ENCODE measurements around the gene IL18BP.

The IL18BP gene

DNA sequence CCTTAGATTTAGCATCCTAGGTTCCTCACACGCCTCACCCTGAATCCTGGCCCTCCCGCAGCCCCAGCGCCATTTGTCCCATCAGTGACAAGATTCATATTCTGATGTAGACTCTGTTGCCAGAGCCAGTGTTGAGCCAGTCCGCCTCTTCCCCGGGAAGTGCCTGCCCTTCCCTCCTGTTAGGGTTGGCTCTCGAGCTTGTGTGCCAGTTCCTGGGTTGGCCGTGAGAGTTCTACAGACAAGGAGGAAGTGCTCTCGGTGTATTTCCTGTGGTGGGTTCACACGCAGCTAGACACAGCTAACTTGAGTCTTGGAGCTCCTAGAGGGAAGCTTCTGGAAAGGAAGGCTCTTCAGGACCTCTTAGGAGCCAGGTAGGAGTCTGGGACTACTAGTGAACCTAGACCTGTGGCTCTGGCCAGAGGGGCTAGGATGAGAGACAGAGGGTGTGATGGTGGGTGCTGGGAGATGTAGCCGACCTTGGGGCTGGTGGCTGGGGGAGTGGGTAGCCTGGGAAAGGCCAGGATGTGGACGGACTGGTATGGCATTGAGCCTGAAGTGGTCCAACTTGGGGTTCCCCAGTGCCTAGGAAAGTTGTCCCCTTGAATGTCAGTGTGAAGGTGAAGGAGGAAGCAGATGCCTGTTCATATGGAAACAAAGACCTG lies at the start of gene IL18BP:
IL18BP (plus strand) TSS at position 261 of the 662 bp plus-strand sequence. CDS start 1,076 bp downstream, outside the sequence.
- peak; percentile 43 for DNase-seq

GRCh38 chr11:71949034-71949433 lies 49.7 kb upstream of the IL18BP start:
- no peak for DNase-seq

GRCh38 chr11:71951741-71952310 lies 46.9 kb upstream of the IL18BP start:
- no peak for DNase-seq

DNA sequence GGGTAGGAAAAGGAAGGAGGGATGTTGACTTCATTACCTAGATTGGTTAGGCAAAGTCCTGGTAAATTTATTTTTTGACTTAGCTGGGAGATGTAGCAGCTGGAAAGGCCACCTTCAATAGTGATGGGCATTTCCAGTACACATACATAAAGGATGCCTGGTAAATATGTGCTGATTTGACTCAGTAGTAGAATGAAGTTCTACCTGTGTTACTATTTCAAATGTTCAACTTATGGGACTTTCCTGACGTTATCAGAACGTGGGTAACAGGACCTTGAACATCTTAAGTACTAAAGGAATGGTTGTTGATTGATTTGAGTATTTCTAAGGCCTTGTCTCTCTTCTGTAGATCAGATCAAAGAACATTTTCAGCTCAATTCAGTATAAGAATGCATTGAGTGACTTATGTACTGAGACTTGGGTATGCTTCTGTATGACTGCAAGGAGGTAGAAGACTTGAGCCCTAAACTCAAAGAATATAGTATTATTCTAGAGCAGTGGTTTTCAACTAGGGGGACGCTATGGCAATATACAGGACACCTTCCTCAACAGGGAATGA lies 42.7 kb upstream of the IL18BP start:
- no peak for DNase-seq

DNA sequence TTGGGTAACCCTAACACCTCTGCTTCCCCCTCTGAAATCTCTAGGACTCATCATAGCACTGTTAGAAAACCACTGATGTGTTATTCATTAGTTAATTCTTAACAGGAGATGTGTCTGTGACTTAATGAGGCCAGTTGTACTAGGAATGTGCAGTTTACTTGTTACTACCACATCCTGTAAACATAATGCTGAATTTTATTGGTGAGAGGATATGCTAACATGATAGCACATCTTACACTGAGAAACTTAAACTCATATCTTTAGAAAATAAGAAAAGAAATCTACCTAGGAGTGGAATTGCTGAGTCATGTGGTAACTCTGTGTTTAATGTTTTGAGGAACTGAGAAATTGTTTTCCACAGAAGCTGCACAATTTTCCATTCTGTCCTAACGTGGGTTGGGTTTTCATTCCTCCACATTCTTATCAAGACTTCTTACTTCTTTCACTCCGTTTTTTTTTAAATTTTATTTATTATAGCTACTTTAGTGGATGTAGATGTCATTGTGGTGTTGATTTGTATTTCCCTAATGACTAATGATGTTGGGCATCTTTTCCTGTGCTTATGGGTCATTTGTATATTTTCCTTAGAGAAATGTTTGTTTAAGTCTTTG lies 36.2 kb upstream of the IL18BP start:
- DNase-seq, result no peak

- no peak for DNase-seq
Observed at GRCh38 chr11:71963468-71963867, 35.2 kb upstream of the IL18BP start.

GRCh38 chr11:71964641-71965040 lies 34.1 kb upstream of the IL18BP start:
- DNase-seq, result no peak

DNA sequence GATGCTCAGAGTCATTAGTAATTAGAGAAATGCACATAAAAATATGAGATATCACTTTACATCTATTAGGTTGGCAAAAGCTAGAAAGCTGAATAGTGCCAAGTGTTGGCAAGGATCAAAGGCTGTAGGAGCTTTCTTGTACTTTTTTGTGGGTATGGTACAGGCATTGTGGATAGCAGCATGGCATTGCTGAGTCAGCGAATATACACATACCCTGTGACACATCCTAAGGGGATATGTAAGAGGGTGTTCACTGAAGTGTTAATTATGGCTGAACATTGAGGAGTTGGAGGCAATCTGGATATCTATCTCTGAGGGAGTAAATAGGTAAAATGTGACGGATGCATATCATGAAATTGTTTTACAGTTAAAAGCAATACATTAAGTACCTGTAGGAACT lies 27.0 kb upstream of the IL18BP start:
- no peak for DNase-seq

DNA sequence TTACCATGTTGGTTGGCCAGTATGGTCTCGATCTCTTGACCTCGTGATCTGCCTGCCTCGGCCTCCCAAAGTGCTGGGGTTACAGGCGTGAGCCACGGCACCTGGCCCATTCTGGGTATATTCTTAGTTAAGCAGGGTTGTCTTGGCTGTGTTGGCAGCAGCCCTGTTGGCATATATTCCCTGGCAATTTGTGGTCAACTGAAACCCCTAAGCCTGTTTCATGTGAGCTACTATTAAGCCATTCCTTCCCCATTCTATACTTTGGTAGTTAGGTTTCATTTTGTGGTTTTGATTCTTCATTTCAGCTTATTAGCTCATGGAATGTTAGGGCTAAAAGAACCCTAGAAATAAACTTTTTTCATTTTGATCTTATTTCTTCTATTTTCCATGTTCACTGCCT lies 22.2 kb upstream of the IL18BP start:
- DNase-seq, result no peak

- no peak for DNase-seq
Observed at GRCh38 chr11:71977090-71977489, 21.6 kb upstream of the IL18BP start.

DNA sequence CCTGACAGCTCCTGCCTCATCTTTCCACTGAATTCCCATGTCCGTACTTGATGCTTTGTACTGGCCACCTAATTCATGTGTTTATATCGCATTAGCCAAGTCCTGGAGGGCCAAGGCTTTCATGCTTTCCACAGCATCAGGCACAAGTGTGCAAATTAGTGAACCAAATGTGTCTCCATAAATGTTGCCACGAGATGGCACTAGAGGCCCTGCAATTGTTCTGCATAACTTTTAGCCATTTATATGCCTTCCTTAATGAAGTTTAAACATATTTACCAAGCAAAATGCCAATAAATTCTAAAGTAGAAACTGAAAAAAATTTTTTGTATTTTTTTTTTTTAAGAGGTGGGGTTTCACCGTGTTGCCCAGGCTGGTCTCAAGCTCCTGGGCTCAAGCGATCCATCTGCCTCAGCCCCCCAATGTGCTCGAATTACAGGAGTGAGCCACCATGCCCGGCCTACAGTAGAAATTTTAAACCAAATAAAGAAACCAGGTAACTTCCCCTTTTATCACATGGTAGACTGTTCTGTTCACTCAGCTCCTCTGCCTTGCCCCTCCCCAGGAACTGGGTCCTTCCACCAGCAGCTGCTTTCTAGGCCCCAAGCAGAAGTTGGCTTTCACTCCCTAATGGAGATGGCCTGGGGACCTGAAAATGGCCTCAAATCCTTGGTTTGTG lies 20.8 kb upstream of the IL18BP start:
- no peak for DNase-seq

- DNase-seq, result no peak
Observed at GRCh38 chr11:71979094-71979493, 19.6 kb upstream of the IL18BP start.

GRCh38 chr11:71979602-71980001 lies 19.1 kb upstream of the IL18BP start:
- DNase-seq, result no peak

- no peak for DNase-seq
Observed at GRCh38 chr11:71986131-71986530, 12.6 kb upstream of the IL18BP start.

DNA sequence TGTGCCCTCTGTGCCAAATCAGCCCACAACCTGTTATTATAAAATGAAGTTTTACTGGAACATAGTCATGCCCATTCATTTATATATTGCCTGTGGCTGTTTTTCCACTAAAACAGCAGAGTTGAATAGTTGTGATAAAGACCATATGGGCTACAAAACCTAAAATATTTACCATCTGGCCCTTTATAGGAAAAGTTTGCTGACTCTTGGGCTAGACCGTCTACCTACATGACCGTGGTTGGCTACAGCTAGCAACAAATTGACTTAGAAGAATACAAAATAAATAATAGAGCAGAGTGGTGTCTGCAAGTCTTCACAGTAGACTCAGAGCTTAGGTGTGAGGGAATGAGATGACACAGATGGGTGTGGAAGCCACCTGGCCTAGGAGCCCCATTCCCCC lies 11.2 kb upstream of the IL18BP start:
- no peak for DNase-seq

- DNase-seq, result no peak
Observed at GRCh38 chr11:71988050-71988449, 10.7 kb upstream of the IL18BP start.

DNA sequence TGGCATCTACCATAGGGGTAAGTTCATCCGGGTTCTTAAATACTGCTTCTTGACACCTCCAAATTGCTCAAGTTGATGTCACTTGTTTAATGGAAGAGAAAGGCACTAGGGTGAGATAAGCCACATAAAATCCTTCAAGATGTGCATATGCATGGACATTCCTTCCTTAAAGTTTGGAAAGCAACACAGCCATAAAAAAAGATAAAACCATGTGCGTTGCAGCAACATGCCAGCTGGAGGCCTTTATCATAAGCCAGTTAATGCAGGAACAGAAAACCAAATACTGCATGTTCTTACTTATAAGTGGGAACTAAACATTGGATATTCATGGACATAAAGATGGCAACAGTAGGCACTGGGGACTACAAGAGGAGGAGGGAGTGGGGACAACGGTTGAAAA lies 8.0 kb upstream of the IL18BP start:
- DNase-seq, result peak; percentile 13

- DNase-seq, result no peak
Observed at GRCh38 chr11:71991494-71991893, 7.2 kb upstream of the IL18BP start.

- DNase-seq, result no peak
Observed at GRCh38 chr11:71992136-71992730, 6.5 kb upstream of the IL18BP start.

DNA sequence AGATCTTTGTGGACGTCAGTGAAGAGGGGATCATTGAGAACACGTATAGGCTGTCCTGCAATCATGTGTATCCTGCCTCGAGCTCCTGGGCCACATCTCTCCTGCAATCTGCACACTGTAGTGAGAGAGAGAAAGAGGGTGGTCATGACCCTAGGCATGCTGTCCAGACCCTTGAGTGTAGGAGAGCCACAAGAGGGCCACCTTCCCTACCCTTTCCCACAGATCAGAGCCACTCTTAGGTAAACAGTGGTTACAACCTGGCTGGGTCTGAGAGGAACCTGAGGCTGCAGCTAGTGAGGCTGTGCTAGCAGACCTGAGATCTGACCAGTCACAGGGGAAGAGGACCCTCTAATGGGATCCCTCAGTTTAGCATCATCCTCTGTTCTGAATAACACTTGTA lies 3.9 kb upstream of the IL18BP start:
- DNase-seq, result peak; percentile 38

- peak; percentile 35 for DNase-seq
Observed at GRCh38 chr11:71995726-71996291, 2.9 kb upstream of the IL18BP start.

GRCh38 chr11:71996517-71996916 lies 2.2 kb upstream of the IL18BP start:
- DNase-seq, result no peak

GRCh38 chr11:71996946-71997345 lies 1.8 kb upstream of the IL18BP start:
- DNase-seq, result no peak

Measured in islet precursor cell (in vitro differentiated cells).